ENCODE measurements around the gene CFAP68.

- TF ChIP-seq, protein P1, sequence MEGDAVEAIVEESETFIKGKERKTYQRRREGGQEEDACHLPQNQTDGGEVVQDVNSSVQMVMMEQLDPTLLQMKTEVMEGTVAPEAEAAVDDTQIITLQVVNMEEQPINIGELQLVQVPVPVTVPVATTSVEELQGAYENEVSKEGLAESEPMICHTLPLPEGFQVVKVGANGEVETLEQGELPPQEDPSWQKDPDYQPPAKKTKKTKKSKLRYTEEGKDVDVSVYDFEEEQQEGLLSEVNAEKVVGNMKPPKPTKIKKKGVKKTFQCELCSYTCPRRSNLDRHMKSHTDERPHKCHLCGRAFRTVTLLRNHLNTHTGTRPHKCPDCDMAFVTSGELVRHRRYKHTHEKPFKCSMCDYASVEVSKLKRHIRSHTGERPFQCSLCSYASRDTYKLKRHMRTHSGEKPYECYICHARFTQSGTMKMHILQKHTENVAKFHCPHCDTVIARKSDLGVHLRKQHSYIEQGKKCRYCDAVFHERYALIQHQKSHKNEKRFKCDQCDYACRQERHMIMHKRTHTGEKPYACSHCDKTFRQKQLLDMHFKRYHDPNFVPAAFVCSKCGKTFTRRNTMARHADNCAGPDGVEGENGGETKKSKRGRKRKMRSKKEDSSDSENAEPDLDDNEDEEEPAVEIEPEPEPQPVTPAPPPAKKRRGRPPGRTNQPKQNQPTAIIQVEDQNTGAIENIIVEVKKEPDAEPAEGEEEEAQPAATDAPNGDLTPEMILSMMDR (conservative IDR thresholded peaks at IDR 0.05; ENCODE audit: low read depth, low read length), result no peak
- TF ChIP-seq ELK1 (IDR thresholded peaks at IDR 0.05; ENCODE audit: borderline replicate concordance, low read depth, low read length), result no peak
- TF ChIP-seq CEBPB (IDR thresholded peaks at IDR 0.05; ENCODE audit: low read depth, low read length), result no peak
- no peak for TF ChIP-seq RAD21 (IDR thresholded peaks at IDR 0.05; ENCODE audit: low read length)
- TF ChIP-seq POLR2A (IDR thresholded peaks at IDR 0.05; ENCODE audit: low read depth, low read length), result 0 out of 2 replicates have a peak, but pooled peaks have one; percentile 15
- no peak for TF ChIP-seq MXI1 (IDR thresholded peaks at IDR 0.05; ENCODE audit: borderline replicate concordance, low read depth, low read length)
- no peak for TF ChIP-seq MAZ (IDR thresholded peaks at IDR 0.05; ENCODE audit: borderline replicate concordance, low read depth, low read length)
- no peak for TF ChIP-seq CHD1 (IDR thresholded peaks at IDR 0.05; ENCODE audit: low read depth, low read length)
- no peak for TF ChIP-seq MAFK (IDR thresholded peaks at IDR 0.05; ENCODE audit: low read depth, low read length)
These were observed 44.0 kb downstream of the CFAP68 start for GRCh38 chr11:111923351-111923788.

All from IMR-90 (cell line).